ENCODE data around the gene INHBB.

DNA sequence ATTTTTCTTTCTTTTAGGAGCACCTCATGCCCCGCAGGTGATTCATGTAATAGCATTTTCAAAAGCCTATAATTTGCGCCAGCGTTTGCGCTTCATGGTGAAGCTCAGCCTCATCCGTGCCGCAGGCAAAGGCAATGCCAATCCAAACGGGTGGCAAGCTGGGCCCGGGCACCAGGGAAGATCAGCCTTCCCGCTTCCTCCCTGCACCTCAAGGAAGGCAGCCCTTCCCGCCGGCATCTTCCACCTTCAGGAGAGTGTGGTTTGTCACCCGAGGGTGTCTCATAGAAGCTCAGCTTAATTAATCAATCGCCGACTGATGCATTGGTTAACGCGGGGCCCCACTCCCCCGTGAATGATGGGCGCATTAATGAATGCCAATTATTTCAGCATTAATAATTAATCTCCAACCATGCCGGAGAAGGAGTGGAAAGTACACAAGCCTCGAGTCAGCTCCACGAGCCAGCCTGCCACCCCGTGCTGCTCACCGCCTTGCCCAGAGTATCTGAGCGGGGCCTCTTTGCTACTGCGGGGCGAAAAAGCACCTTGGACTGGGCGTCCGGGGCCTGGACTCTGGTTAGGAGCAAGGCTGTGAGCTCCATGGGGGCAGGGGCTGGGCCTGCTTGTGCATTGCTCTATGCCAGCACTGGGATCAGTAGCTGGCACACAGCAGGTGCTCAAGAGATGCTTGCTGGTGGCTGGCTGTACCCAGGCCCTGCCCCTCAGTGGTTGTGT lies 13.0 kb downstream of the INHBB start:
- TF ChIP-seq CTCF (IDR thresholded peaks at IDR 0.05), result no peak
- TF ChIP-seq POLR2AphosphoS5 (IDR thresholded peaks at IDR 0.05), result no peak
- TF ChIP-seq EP300 (IDR thresholded peaks at IDR 0.05), result no peak
- TF ChIP-seq POLR2A (IDR thresholded peaks at IDR 0.05), result no peak
